Activated CD4-positive, alpha-beta T cell treated with anti-CD3 and anti-CD28 coated beads, Interleukin-2, amount 10 ng/mL, durations not matched to agents 7 days and 5 days (primary cell): ENCODE measurements around the gene SMTNL1. TPM values are rescaled to one million over a fixed set of nuclear protein-coding genes. Genes with fewer than 3 reads are reported as not detected.
"Not testable (repeated sequence)": the region's sequence is repeated elsewhere in the genome, so short reads cannot be mapped to it uniquely, and the experiment has no call there.

Experiments
- CTCF ChIA-PET: fragments of 350-600 bp; sonication (Branson Sonifier 250); formaldehyde crosslinking; loops from one replicate; lab custom pipeline; 2021; ENCODE audit warnings: antibody characterized with exemption; lab: Charles Lee
- POLR2A ChIA-PET: fragments of 350-600 bp; sonication (Branson Sonifier 250); formaldehyde crosslinking; loops from one replicate; lab custom pipeline; 2021; ENCODE audit warnings: antibody characterized with exemption; lab: Charles Lee
- DNase-seq: peaks from one replicate; pipeline ENCODE4 v3.0.0-alpha.2; 2020
- H3K27ac Mint-ChIP-seq: one replicate; pipeline ENCODE4 v1.8.0; 2021; ENCODE audit warnings: mild to moderate bottlenecking, moderate library complexity, mixed read lengths
- H3K27me3 Mint-ChIP-seq: one replicate; pipeline ENCODE4 v1.8.0; 2021; ENCODE audit warnings: mixed read lengths
- H3K36me3 Mint-ChIP-seq: one replicate; pipeline ENCODE4 v1.8.0; 2021; ENCODE audit warnings: low read depth, mixed read lengths
- H3K4me1 Mint-ChIP-seq: one replicate; pipeline ENCODE4 v1.8.0; 2021; ENCODE audit warnings: mixed read lengths
- H3K4me3 Mint-ChIP-seq: one replicate; pipeline ENCODE4 v1.8.0; 2021; ENCODE audit warnings: mild to moderate bottlenecking, moderate library complexity, mixed read lengths
- H3K9me3 Mint-ChIP-seq: one replicate; pipeline ENCODE4 v1.8.0; 2021; ENCODE audit warnings: mixed read lengths
- total RNA-seq, 2 experiments: library from RNA; stranded (reverse); gene quantifications; one replicate each; pipeline ENCODE4 v1.2.3, GENCODE V29; 2021

Gene SMTNL1
- total RNA-seq, 2 experiments from 2014 or later = not detected

GRCh38 chr11:57534449-57534848 is 2.9 kb upstream of the SMTNL1 start:
- H3K4me3 Mint-ChIP-seq, DNase-seq, H3K9me3 Mint-ChIP-seq, H3K36me3 Mint-ChIP-seq, H3K27ac Mint-ChIP-seq, H3K27me3 Mint-ChIP-seq, POLR2A ChIA-PET: not testable (repeated sequence)
- CTCF ChIA-PET = interaction anchor here (0.8 to 1.2 kb wide), 4 partner anchors 29 to 204 kb away, joined by 3 to 6 read pairs (median 4); partner anchors contain the start of gene UBE2L6
- H3K4me1 Mint-ChIP-seq = peaks cover 22% of the 10 kb centered on the region

GRCh38 chr11:57539342-57539741 is 1.9 kb downstream of the SMTNL1 start:
- Mint-ChIP-seq H3K9me3 (no peaks in the 10 kb centered on the region), H3K4me3 (no peak overlapping the region), H3K27me3 (no peaks in the 10 kb centered on the region), H3K4me1 (no peaks in the 10 kb centered on the region), H3K27ac (no peak overlapping the region), H3K36me3 (peaks cover 21% of the 10 kb centered on the region)
- ChIA-PET POLR2A (interaction anchor here (0.6 kb wide), 1 partner anchor 355 kb away, joined by 3 read pairs; no protein-coding TSS in a partner anchor), CTCF (interaction anchor here (1.6 kb wide), 1 partner anchor 12 kb away, joined by 6 read pairs; no protein-coding TSS in a partner anchor)
- no peak for DNase-seq

GRCh38 chr11:57541169-57541568 is 3.8 kb downstream of the SMTNL1 start:
- no peak overlapping the region for H3K4me3 Mint-ChIP-seq
- ChIA-PET CTCF (interaction anchor here (1.0 kb wide), 1 partner anchor 11 kb away, joined by 3 read pairs; no protein-coding TSS in a partner anchor), POLR2A (no interaction called here)
- H3K27ac Mint-ChIP-seq = no peak overlapping the region
- no peaks in the 10 kb centered on the region for H3K27me3 Mint-ChIP-seq
- H3K9me3 Mint-ChIP-seq = no peaks in the 10 kb centered on the region
- H3K4me1 Mint-ChIP-seq = no peaks in the 10 kb centered on the region
- H3K36me3 Mint-ChIP-seq = peaks cover 20% of the 10 kb centered on the region
- DNase-seq = no peak

- DNase-seq = no peak
- Mint-ChIP-seq H3K36me3 (peaks cover 24% of the 10 kb centered on the region), H3K27me3 (no peaks in the 10 kb centered on the region), H3K4me3 (no peak overlapping the region), H3K9me3 (no peaks in the 10 kb centered on the region), H3K27ac (no peak overlapping the region), H3K4me1 (no peaks in the 10 kb centered on the region)
- ChIA-PET CTCF (no interaction called here), POLR2A (no interaction called here)
These were observed 5.2 kb downstream of the SMTNL1 start for GRCh38 chr11:57542582-57542981.

- CTCF ChIA-PET = interaction anchor here (1.6 kb wide), 1 partner anchor 14 kb away, joined by 6 read pairs; no protein-coding TSS in a partner anchor
- H3K9me3 Mint-ChIP-seq = no peaks in the 10 kb centered on the region
- H3K4me3 Mint-ChIP-seq = no peak overlapping the region
- no peak overlapping the region for H3K27ac Mint-ChIP-seq
- H3K36me3 Mint-ChIP-seq = peaks cover 29% of the 10 kb centered on the region
- POLR2A ChIA-PET = no interaction called here
- H3K4me1 Mint-ChIP-seq = peaks cover 2% of the 10 kb centered on the region
- no peaks in the 10 kb centered on the region for H3K27me3 Mint-ChIP-seq
- DNase-seq = no peak
These were observed 6.2 kb downstream of the SMTNL1 start for GRCh38 chr11:57543593-57543992.

- CTCF ChIA-PET = interaction anchor here (0.6 to 1.6 kb wide), 4 partner anchors 11 to 185 kb away, joined by 3 to 6 read pairs (median 4); partner anchors contain the start of gene UBE2L6
- Mint-ChIP-seq H3K4me1 (peaks cover 4% of the 10 kb centered on the region), H3K9me3 (no peaks in the 10 kb centered on the region), H3K36me3 (peaks cover 35% of the 10 kb centered on the region), H3K27ac (no peak overlapping the region), H3K4me3 (no peak overlapping the region), H3K27me3 (no peaks in the 10 kb centered on the region)
- POLR2A ChIA-PET = no interaction called here
- DNase-seq = no peak
These were observed 7.2 kb downstream of the SMTNL1 start for GRCh38 chr11:57544566-57544965.

- no peak for DNase-seq
- peaks cover 8% of the 10 kb centered on the region for H3K4me1 Mint-ChIP-seq
- no peak overlapping the region for H3K4me3 Mint-ChIP-seq
- CTCF ChIA-PET = interaction anchor here (0.6 to 1.8 kb wide), 4 partner anchors 52 to 95 kb away, joined by 3 to 5 read pairs (median 3); no protein-coding TSS in a partner anchor
- H3K9me3 Mint-ChIP-seq = no peaks in the 10 kb centered on the region
- no peak overlapping the region for H3K27ac Mint-ChIP-seq
- H3K36me3 Mint-ChIP-seq = peaks cover 40% of the 10 kb centered on the region
- POLR2A ChIA-PET = interaction anchor here (0.6 kb wide), 1 partner anchor 103 kb away, joined by 3 read pairs; no protein-coding TSS in a partner anchor
- H3K27me3 Mint-ChIP-seq = no peaks in the 10 kb centered on the region
These were observed 8.5 kb downstream of the SMTNL1 start for GRCh38 chr11:57545883-57546282.

- Mint-ChIP-seq H3K27me3 (no peaks in the 10 kb centered on the region), H3K4me1 (peaks cover 8% of the 10 kb centered on the region), H3K36me3 (peaks cover 39% of the 10 kb centered on the region), H3K4me3 (no peak overlapping the region), H3K9me3 (no peaks in the 10 kb centered on the region), H3K27ac (no peak overlapping the region)
- POLR2A ChIA-PET = no interaction called here
- CTCF ChIA-PET = interaction anchor here (1.0 to 1.8 kb wide), 3 partner anchors 20 to 94 kb away, joined by 3 to 5 read pairs (median 4); no protein-coding TSS in a partner anchor
- no peak for DNase-seq
These were observed 9.1 kb downstream of the SMTNL1 start for GRCh38 chr11:57546451-57546850.

- DNase-seq = no peak
- H3K36me3 Mint-ChIP-seq = peaks cover 42% of the 10 kb centered on the region
- no peak overlapping the region for H3K27ac Mint-ChIP-seq
- POLR2A ChIA-PET = no interaction called here
- no peaks in the 10 kb centered on the region for H3K27me3 Mint-ChIP-seq
- CTCF ChIA-PET = interaction anchor here (0.5 to 1.8 kb wide), 8 partner anchors 15 to 161 kb away, joined by 3 to 5 read pairs (median 3); no protein-coding TSS in a partner anchor
- no peak overlapping the region for H3K4me3 Mint-ChIP-seq
- peaks cover 8% of the 10 kb centered on the region for H3K4me1 Mint-ChIP-seq
- H3K9me3 Mint-ChIP-seq = no peaks in the 10 kb centered on the region
These were observed 9.6 kb downstream of the SMTNL1 start for GRCh38 chr11:57546869-57547475.

- no peak overlapping the region for H3K4me3 Mint-ChIP-seq
- H3K36me3 Mint-ChIP-seq = peaks cover 44% of the 10 kb centered on the region
- H3K27ac Mint-ChIP-seq = no peak overlapping the region
- H3K27me3 Mint-ChIP-seq = no peaks in the 10 kb centered on the region
- POLR2A ChIA-PET = no interaction called here
- CTCF ChIA-PET = interaction anchor here (0.7 to 1.8 kb wide), 4 partner anchors 10 to 93 kb away, joined by 3 to 6 read pairs (median 4); partner anchors contain the start of gene SMTNL1
- peaks cover 8% of the 10 kb centered on the region for H3K4me1 Mint-ChIP-seq
- no peaks in the 10 kb centered on the region for H3K9me3 Mint-ChIP-seq
- no peak for DNase-seq
These were observed 10.5 kb downstream of the SMTNL1 start for GRCh38 chr11:57547854-57548377.

- CTCF ChIA-PET = interaction anchor here (0.6 to 1.6 kb wide), 3 partner anchors 16 to 32 kb away, joined by 3 read pairs; no protein-coding TSS in a partner anchor
- no peaks in the 10 kb centered on the region for H3K27me3 Mint-ChIP-seq
- H3K27ac Mint-ChIP-seq = no peak overlapping the region
- peaks cover 58% of the 10 kb centered on the region for H3K36me3 Mint-ChIP-seq
- no peak for DNase-seq
- H3K4me3 Mint-ChIP-seq = no peak overlapping the region
- POLR2A ChIA-PET = no interaction called here
- no peaks in the 10 kb centered on the region for H3K9me3 Mint-ChIP-seq
- H3K4me1 Mint-ChIP-seq = peaks cover 10% of the 10 kb centered on the region
These were observed 12.6 kb downstream of the SMTNL1 start for GRCh38 chr11:57549983-57550382.

- ChIA-PET POLR2A (no interaction called here), CTCF (interaction anchor here (0.6 to 1.4 kb wide), 3 partner anchors 10 to 82 kb away, joined by 3 to 4 read pairs (median 3); no protein-coding TSS in a partner anchor)
- Mint-ChIP-seq H3K4me1 (peaks cover 18% of the 10 kb centered on the region), H3K27ac (no peak overlapping the region), H3K4me3 (no peak overlapping the region), H3K9me3 (no peaks in the 10 kb centered on the region), H3K27me3 (no peaks in the 10 kb centered on the region), H3K36me3 (peaks cover 74% of the 10 kb centered on the region)
- no peak for DNase-seq
These were observed 14.5 kb downstream of the SMTNL1 start for GRCh38 chr11:57551941-57552340.

GRCh38 chr11:57552479-57552878 is 15.1 kb downstream of the SMTNL1 start:
- CTCF ChIA-PET = interaction anchor here (0.6 to 1.0 kb wide), 2 partner anchors 11 to 81 kb away, joined by 3 read pairs; no protein-coding TSS in a partner anchor
- POLR2A ChIA-PET = no interaction called here

More at GRCh38 chr11:57552479-57552878, 15.1 kb downstream of the SMTNL1 start:
- no peak for DNase-seq
- H3K4me1 Mint-ChIP-seq = peaks cover 21% of the 10 kb centered on the region
- no peaks in the 10 kb centered on the region for H3K9me3 Mint-ChIP-seq
- no peak overlapping the region for H3K4me3 Mint-ChIP-seq
- H3K27ac Mint-ChIP-seq = no peak overlapping the region
- H3K27me3 Mint-ChIP-seq = no peaks in the 10 kb centered on the region
- peaks cover 75% of the 10 kb centered on the region for H3K36me3 Mint-ChIP-seq
